Right atrium auricular region (tissue), 2 donors: ENCODE results near the gene RAMACL. TPM values are rescaled to one million over a fixed set of nuclear protein-coding genes. Genes with fewer than 3 reads are reported as not detected.
"Not testable (repeated sequence)": the region's sequence is repeated elsewhere in the genome, so short reads cannot be mapped to it uniquely, and the experiment has no call there.

ENCODE experiments used
- DNase-seq: peaks from one replicate; pipeline ENCODE4 v3.0.0-alpha.2; 2019; ENCODE audit warnings: low spot score
- H3K27ac ChIP-seq, 2 donors: fragments of 200-600 bp; sonication (generic); 1 replicate in 1 of 2; 2 replicates in 1 of 2; pipeline ENCODE4 v1.5.1; 2016 to 2019
- H3K27me3 ChIP-seq, 2 donors: fragments of 200-600 bp; sonication (generic); one replicate each; pipeline versions ENCODE4 v1.5.1 to v1.6.0; 2017 to 2019
- H3K36me3 ChIP-seq: fragments of 200-600 bp; sonication (generic); one replicate; pipeline ENCODE4 v1.5.1; 2016
- H3K4me1 ChIP-seq, 2 donors: fragments of 200-600 bp; sonication (generic); one replicate each; pipeline versions ENCODE4 v1.5.1 to v1.6.0; 2017 to 2019
- H3K4me3 ChIP-seq, 2 donors: fragments of 200-600 bp; sonication (generic); 1 replicate in 1 of 2; 2 replicates in 1 of 2; pipeline ENCODE4 v1.5.1; 2017 to 2019; ENCODE audit warnings: mild to moderate bottlenecking in 1 of 2, moderate library complexity in 1 of 2
- H3K9me3 ChIP-seq, 2 donors: fragments of 200-600 bp; sonication (generic); one replicate each; pipeline ENCODE4 v1.5.1; 2019
- CTCF ChIP-seq, 2 donors: fragments of 200-600 bp; sonication (generic); IDR thresholded peaks; one replicate each; pipeline ENCODE4 v1.5.1; 2019; ENCODE audit warnings: antibody characterized with exemption in 2 of 2
- total RNA-seq, 2 donors: library from RNA; depleted of rRNA; stranded (reverse); fragments of >200 nt; gene quantifications; one replicate each; pipeline ENCODE4 v1.1.0, GENCODE V29; 2016

Gene RAMACL
- total RNA-seq, 2 donors from 2014 or later, result 0.20 to 0.52 TPM

- peaks cover 2% of the 10 kb centered on the region for H3K36me3 ChIP-seq
- peaks cover 0 to 22% of the 10 kb centered on the region in 2 donors for H3K4me1 ChIP-seq
- no peak overlapping the region for H3K4me3 ChIP-seq
- no peaks in the 10 kb centered on the region for H3K9me3 ChIP-seq
- DNase-seq, result no peak
- no peak overlapping the region for H3K27ac ChIP-seq
- no peak for TF ChIP-seq CTCF (IDR thresholded peaks at IDR 0.05)
- no peaks in the 10 kb centered on the region for H3K27me3 ChIP-seq
These were observed 43.9 kb downstream of the RAMACL start for GRCh38 chr6:166542580-166542912.

- Histone ChIP-seq H3K9me3 (no peaks in the 10 kb centered on the region), H3K27ac (peak overlapping the region in 1 of 2 donors; percentile 54), H3K36me3 (peaks cover 5% of the 10 kb centered on the region), H3K27me3 (no peaks in the 10 kb centered on the region), H3K4me3 (peak overlapping the region in 1 of 2 donors; percentile 1), H3K4me1 (peaks cover 0 to 22% of the 10 kb centered on the region in 2 donors)
- no peak for TF ChIP-seq CTCF (IDR thresholded peaks at IDR 0.05)
- DNase-seq, result no peak
These were observed 44.5 kb downstream of the RAMACL start for GRCh38 chr6:166541876-166542579.

GRCh38 chr6:166541366-166541765, 45.1 kb downstream of the RAMACL start:
- no peaks in the 10 kb centered on the region for H3K9me3 ChIP-seq
- H3K27ac ChIP-seq, result peak overlapping the region; percentile 2 to 54
- DNase-seq, result no peak
- H3K36me3 ChIP-seq, result peaks cover 5% of the 10 kb centered on the region
- TF ChIP-seq CTCF (IDR thresholded peaks at IDR 0.05), result no peak
- peak overlapping the region in 1 of 2 donors; percentile 24 for H3K4me3 ChIP-seq
- H3K4me1 ChIP-seq, result peaks cover 0 to 22% of the 10 kb centered on the region in 2 donors
- no peaks in the 10 kb centered on the region for H3K27me3 ChIP-seq

- Histone ChIP-seq H3K4me3 (peak overlapping the region in 1 of 2 donors; percentile 24), H3K27ac (peak overlapping the region; percentile 2 to 54), H3K9me3 (no peaks in the 10 kb centered on the region), H3K27me3 (no peaks in the 10 kb centered on the region), H3K36me3 (peaks cover 8% of the 10 kb centered on the region), H3K4me1 (peaks cover 0 to 22% of the 10 kb centered on the region in 2 donors)
- DNase-seq, result no peak
- no peak for TF ChIP-seq CTCF (IDR thresholded peaks at IDR 0.05)
These were observed 45.7 kb downstream of the RAMACL start for GRCh38 chr6:166540631-166541331.

GRCh38 chr6:166539543-166539942, 46.9 kb downstream of the RAMACL start:
- DNase-seq, result no peak
- H3K4me1 ChIP-seq, result peaks cover 0 to 22% of the 10 kb centered on the region in 2 donors
- no peak for TF ChIP-seq CTCF (IDR thresholded peaks at IDR 0.05)
- peaks cover 19% of the 10 kb centered on the region for H3K36me3 ChIP-seq
- no peak overlapping the region for H3K4me3 ChIP-seq
- no peak overlapping the region for H3K27ac ChIP-seq
- no peaks in the 10 kb centered on the region for H3K9me3 ChIP-seq
- H3K27me3 ChIP-seq, result no peaks in the 10 kb centered on the region

GRCh38 chr6:166539011-166539385, 47.5 kb downstream of the RAMACL start:
- not testable (repeated sequence) for H3K9me3 ChIP-seq, DNase-seq, H3K27me3 ChIP-seq, H3K4me3 ChIP-seq, H3K27ac ChIP-seq
- Histone ChIP-seq H3K4me1 (peaks cover 0 to 22% of the 10 kb centered on the region in 2 donors), H3K36me3 (peaks cover 20% of the 10 kb centered on the region)
